ENCODE measurements around the gene ST8SIA6. TPM values are rescaled to one million over a fixed set of nuclear protein-coding genes. Genes with fewer than 3 reads are reported as not detected.
"Not testable (repeated sequence)": the region's sequence is repeated elsewhere in the genome, so short reads cannot be mapped to it uniquely, and the experiment has no call there.

The ST8SIA6 gene
- total RNA-seq, 2 experiments from 2014 or later = 0.19 to 0.34 TPM

DNA sequence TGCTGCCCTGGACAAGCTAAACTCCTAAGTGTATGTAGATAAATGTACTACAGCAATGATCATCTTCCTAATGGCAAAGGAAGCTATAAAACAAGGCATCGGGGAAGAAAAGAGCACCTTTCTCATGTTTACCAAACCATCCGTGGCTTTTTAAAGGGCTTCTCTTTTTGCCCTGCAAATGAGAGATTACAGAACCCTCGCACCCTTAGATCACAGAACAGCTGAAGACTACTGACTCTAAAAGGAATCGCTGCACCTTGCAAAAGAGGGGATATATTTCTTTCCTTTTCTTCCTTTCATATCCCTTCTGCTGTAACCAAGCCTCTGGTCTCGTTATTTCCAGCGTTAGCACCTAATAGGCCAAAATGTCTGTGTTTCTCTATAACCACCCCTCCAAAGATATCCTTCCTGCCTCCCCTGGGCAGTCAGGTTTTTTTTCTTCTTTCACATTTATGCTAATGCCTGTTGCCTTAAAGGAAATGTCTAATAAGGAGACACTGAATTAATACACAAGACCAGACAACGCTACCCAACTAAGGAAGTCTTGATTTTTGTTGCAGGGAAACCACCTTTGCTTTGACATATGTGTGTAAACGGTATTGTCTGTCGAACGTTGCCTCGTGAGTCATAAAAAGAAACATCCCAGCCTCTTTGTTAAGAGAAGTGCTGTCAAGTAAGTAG is 10.5 kb downstream of the ST8SIA6 start:
- Mint-ChIP-seq H3K36me3 (ENCODE audit: low read depth) (no peaks in the 10 kb centered on the region), H3K4me3 (no peak overlapping the region), H3K9me3 (no peaks in the 10 kb centered on the region), H3K4me1 (ENCODE audit: low read depth) (peaks cover 11% of the 10 kb centered on the region), H3K27me3 (peaks cover 39% of the 10 kb centered on the region), H3K27ac (no peak overlapping the region)
- Histone ChIP-seq H3K36me3 (ENCODE audit: insufficient read depth, low read length) (no peaks in the 10 kb centered on the region), H3K4me1 (ENCODE audit: insufficient read depth, low read length) (peaks cover 4% of the 10 kb centered on the region), H3K27ac (ENCODE audit: low read depth in 1 of 2, low read length in 2 of 2) (no peak overlapping the region), H3K9me3 (ENCODE audit: control insufficient read depth in 1 of 2, insufficient read depth in 1 of 2, low read length in 2 of 2) (peaks cover 0 to 8% of the 10 kb centered on the region in 2 experiments), H3K27me3 (ENCODE audit: control insufficient read depth in 1 of 2, insufficient read depth in 2 of 2, low read length in 2 of 2) (no peaks in the 10 kb centered on the region), H3K4me3 (ENCODE audit: low read length) (no peak overlapping the region)
- intact Hi-C loops (cut with DNase I, micrococcal nuclease) = no loop called here
- peak; percentile 90 for ATAC-seq (ENCODE audit: poor library complexity)
- CTCF ChIA-PET = no interaction called here
- POLR2A ChIA-PET = no interaction called here
- peak in 3 of 14 experiments; percentile 54 to 68 (median 64) for DNase-seq
- TF ChIP-seq, protein P1, sequence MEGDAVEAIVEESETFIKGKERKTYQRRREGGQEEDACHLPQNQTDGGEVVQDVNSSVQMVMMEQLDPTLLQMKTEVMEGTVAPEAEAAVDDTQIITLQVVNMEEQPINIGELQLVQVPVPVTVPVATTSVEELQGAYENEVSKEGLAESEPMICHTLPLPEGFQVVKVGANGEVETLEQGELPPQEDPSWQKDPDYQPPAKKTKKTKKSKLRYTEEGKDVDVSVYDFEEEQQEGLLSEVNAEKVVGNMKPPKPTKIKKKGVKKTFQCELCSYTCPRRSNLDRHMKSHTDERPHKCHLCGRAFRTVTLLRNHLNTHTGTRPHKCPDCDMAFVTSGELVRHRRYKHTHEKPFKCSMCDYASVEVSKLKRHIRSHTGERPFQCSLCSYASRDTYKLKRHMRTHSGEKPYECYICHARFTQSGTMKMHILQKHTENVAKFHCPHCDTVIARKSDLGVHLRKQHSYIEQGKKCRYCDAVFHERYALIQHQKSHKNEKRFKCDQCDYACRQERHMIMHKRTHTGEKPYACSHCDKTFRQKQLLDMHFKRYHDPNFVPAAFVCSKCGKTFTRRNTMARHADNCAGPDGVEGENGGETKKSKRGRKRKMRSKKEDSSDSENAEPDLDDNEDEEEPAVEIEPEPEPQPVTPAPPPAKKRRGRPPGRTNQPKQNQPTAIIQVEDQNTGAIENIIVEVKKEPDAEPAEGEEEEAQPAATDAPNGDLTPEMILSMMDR (IDR thresholded peaks at IDR 0.05) = no peak

GRCh38 chr10:17438583-17438982 is 15.8 kb downstream of the ST8SIA6 start:
- Mint-ChIP-seq H3K4me3 (no peak overlapping the region), H3K36me3 (ENCODE audit: low read depth) (no peaks in the 10 kb centered on the region), H3K27ac (no peak overlapping the region), H3K9me3 (no peaks in the 10 kb centered on the region), H3K27me3 (peaks cover 17% of the 10 kb centered on the region), H3K4me1 (ENCODE audit: low read depth) (peaks cover 2% of the 10 kb centered on the region)
- H3K9me3 ChIP-seq (ENCODE audit: control insufficient read depth in 1 of 2, insufficient read depth in 1 of 2, low read length in 2 of 2) = no peaks in the 10 kb centered on the region
- H3K4me1 ChIP-seq (ENCODE audit: insufficient read depth, low read length) = no peaks in the 10 kb centered on the region
- H3K4me3 ChIP-seq (ENCODE audit: low read length) = no peak overlapping the region
- intact Hi-C loops (cut with DNase I, micrococcal nuclease) = loop anchor here in 1 of 2 experiments (10.0 kb wide), 1 partner anchor 1216 kb away; the partner anchor contains the start of genes ARL5B and NSUN6
- CTCF ChIA-PET = no interaction called here
- ATAC-seq (ENCODE audit: poor library complexity) (no peak), DNase-seq (no peak)
- H3K36me3 ChIP-seq (ENCODE audit: insufficient read depth, low read length) = no peaks in the 10 kb centered on the region
- POLR2A ChIA-PET = interaction anchor here (0.6 kb wide), 1 partner anchor 14 kb away, joined by 5 read pairs; no protein-coding TSS in a partner anchor
- no peak overlapping the region for H3K27ac ChIP-seq (ENCODE audit: low read depth in 1 of 2, low read length in 2 of 2)
- H3K27me3 ChIP-seq (ENCODE audit: control insufficient read depth in 1 of 2, insufficient read depth in 2 of 2, low read length in 2 of 2) = no peaks in the 10 kb centered on the region
- TF ChIP-seq, protein P1 (IDR thresholded peaks at IDR 0.05) = no peak

DNA sequence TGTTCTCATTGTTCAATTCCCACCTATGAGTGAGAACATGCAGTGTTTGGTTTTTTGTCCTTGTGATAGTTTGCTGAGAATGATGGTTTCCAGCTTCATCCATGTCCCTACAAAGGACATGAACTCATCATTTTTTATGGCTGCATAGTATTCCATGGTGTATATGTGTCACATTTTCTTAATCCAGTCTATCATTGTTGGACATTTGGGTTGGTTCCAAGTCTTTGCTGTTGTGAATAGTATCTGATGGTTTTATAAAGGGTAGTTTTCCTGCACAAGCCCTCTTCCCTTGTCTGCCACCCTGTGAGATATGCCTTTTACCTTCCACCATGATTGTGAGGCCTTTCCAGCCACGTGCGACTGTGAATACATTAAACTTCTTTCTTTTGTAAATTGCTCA is 17.8 kb downstream of the ST8SIA6 start:
- H3K9me3 ChIP-seq (ENCODE audit: control insufficient read depth in 1 of 2, insufficient read depth in 1 of 2, low read length in 2 of 2); ATAC-seq (ENCODE audit: poor library complexity); H3K27ac ChIP-seq (ENCODE audit: low read depth in 1 of 2, low read length in 2 of 2); H3K9me3 Mint-ChIP-seq; DNase-seq; POLR2A ChIA-PET; H3K4me3 Mint-ChIP-seq; H3K4me1 ChIP-seq (ENCODE audit: insufficient read depth, low read length); H3K27me3 Mint-ChIP-seq; H3K36me3 Mint-ChIP-seq (ENCODE audit: low read depth); H3K36me3 ChIP-seq (ENCODE audit: insufficient read depth, low read length); H3K4me3 ChIP-seq (ENCODE audit: low read length); CTCF ChIA-PET; H3K27me3 ChIP-seq (ENCODE audit: control insufficient read depth in 1 of 2, insufficient read depth in 2 of 2, low read length in 2 of 2); H3K27ac Mint-ChIP-seq; H3K4me1 Mint-ChIP-seq (ENCODE audit: low read depth): not testable (repeated sequence)
- intact Hi-C loops (cut with DNase I, micrococcal nuclease) = loop anchor here in 1 of 2 experiments (10.0 kb wide), 1 partner anchor 1218 kb away; the partner anchor contains the start of genes ARL5B and NSUN6

All from CD4-positive, alpha-beta T cell (primary cell).